Kidney (tissue), 14 donors: ENCODE measurements around the gene SLCO4A1. TPM values are rescaled to one million over a fixed set of nuclear protein-coding genes. Genes with fewer than 3 reads are reported as not detected.

Experiments used
- DNase-seq, 5 donors: peaks; one replicate each; pipeline ENCODE4 v3.0.0-alpha.2; 2013 to 2020
- FAIRE-seq: peaks from 2 replicates; lab custom pipeline; 2012; peaks lifted over from hg19 to GRCh38; lab: Jason Lieb, UNC
- H3K27ac ChIP-seq, 2 donors: one replicate each; pipeline ENCODE4 v1.7.0; 2013; ENCODE audit warnings: low read depth in 2 of 2, low read length in 2 of 2, inconsistent platforms in 1 of 2
- H3K27me3 ChIP-seq: one replicate; pipeline ENCODE4 v1.7.1; 2013; ENCODE audit warnings: low read length, inconsistent platforms; ENCODE audit not compliant: control insufficient read depth, insufficient read depth
- H3K36me3 ChIP-seq, 3 donors: one replicate each; pipeline versions ENCODE4 v1.7.0 to v1.7.1; 2013; ENCODE audit warnings: low read length in 3 of 3, control low read depth in 1 of 3, inconsistent platforms in 1 of 3; ENCODE audit not compliant: insufficient read depth in 3 of 3, control insufficient read depth in 2 of 3
- H3K4me1 ChIP-seq, 3 donors: one replicate each; pipeline versions ENCODE4 v1.7.0 to v1.7.1; 2013; ENCODE audit warnings: low read length in 3 of 3, inconsistent platforms in 1 of 3, low read depth in 1 of 3; ENCODE audit not compliant: control insufficient read depth in 2 of 3, insufficient read depth in 2 of 3
- H3K4me3 ChIP-seq, 3 donors: one replicate each; pipeline versions ENCODE4 v1.7.0 to v1.8.1; 2013; ENCODE audit warnings: low read length in 3 of 3, control low read depth in 1 of 3, inconsistent platforms in 1 of 3
- H3K9ac ChIP-seq, 3 donors: one replicate each; pipeline versions ENCODE4 v1.7.0 to v1.7.1; 2013; ENCODE audit warnings: low read length in 3 of 3, control low read depth in 1 of 3, inconsistent platforms in 1 of 3
- H3K9me3 ChIP-seq, 3 donors: one replicate each; pipeline versions ENCODE4 v1.7.0 to v1.7.1; 2013; ENCODE audit warnings: low read length in 3 of 3, control low read depth in 1 of 3, inconsistent platforms in 1 of 3; ENCODE audit not compliant: control insufficient read depth in 2 of 3, insufficient read depth in 1 of 3
- intact Hi-C: fragments of 100-400 bp; cut with DNase I; formaldehyde crosslinking; loops from one replicate; pipeline ENCODE4 v1.11.1; 2022
- polyA plus RNA-seq: library from polyadenylated mRNA; stranded (reverse); fragments of 350-450 nt; fragmentation: Illumina TruSeq; extraction: RNeasy Lipid Tissue Mini Kit (QIAGEN cat#74804); gene quantifications from one replicate; pipeline ENCODE4 v1.2.3, GENCODE V29; 2014; ENCODE audit warnings: low read depth, low replicate concordance; ENCODE audit not compliant: insufficient read depth
- total RNA-seq: library from RNA; stranded (reverse); fragmentation: NEBNext Ultra II Directional; extraction: Animal tissue kit (Norgen Biotek cat#: 25700); gene quantifications from one replicate; pipeline ENCODE4 v1.2.1, GENCODE V29; 2021
- TF ChIP-seq, protein P1 (sequence below): IDR thresholded peaks from 3 replicates; pipeline ENCODE4 v1.5.1; 2012; ENCODE audit warnings: mild to moderate bottlenecking, moderate library complexity, borderline replicate concordance; ENCODE audit not compliant: insufficient read depth; ENCODE audit errors: extremely low read depth
- donor health status: control.
- donor health status: control.
- donor health status: control.
- donor health status: control.
- donor health status: control.
- donor health status: DM: yes; HTN: yes; CAD: no.
- donor health status: Normal renal cell carcinoma (clear cell type).

The SLCO4A1 gene
- total and polyA plus RNA-seq, 2 donors from 2014 or later: 12.4 to 80.3 TPM

DNA sequence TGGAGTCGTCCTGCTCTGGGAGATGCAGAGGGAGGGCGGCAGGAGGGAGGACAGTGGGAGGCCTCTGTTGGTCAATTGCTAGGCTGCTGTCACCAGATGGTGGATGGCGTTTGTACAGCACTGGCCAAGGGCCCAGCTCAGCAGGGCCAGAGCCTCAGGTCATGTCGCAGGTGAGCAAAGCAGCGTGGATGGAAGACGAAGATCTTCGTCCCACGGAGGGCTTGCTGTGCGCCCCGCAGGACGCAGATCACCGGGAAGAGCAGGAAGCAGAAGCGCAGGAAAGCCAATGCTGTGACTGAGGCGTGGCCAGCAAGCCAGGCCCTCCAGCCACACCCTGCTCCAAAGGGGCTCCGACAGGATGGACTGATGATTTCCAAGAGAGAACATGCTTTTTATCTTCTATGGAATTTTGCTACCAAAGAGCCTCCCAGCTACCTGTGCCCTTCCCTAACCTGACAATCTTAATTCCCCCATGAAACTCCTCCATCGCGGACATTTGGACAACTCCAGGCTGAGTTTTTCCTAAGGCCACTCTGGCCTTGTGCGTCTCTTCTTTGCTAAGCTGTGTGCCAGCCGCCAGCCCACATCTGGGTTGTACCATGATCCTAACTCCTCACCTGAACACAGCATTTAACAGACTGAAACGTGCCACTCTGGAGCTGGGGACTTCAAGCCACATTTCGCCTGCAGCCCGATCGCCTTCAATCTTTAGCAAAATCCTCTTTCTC, 3.5 kb upstream of the SLCO4A1 start:
- no peak overlapping the region for H3K4me3 ChIP-seq
- no peak for FAIRE-seq
- peaks cover 0 to 16% (median 10%) of the 10 kb centered on the region in 3 donors for H3K4me1 ChIP-seq
- no peak overlapping the region for H3K9ac ChIP-seq
- H3K27ac ChIP-seq: no peak overlapping the region
- no peaks in the 10 kb centered on the region for H3K9me3 ChIP-seq
- intact Hi-C loops: no loop called here
- no peak for DNase-seq
- peaks cover 3% of the 10 kb centered on the region for H3K27me3 ChIP-seq
- H3K36me3 ChIP-seq: no peaks in the 10 kb centered on the region
- TF ChIP-seq, protein P1, sequence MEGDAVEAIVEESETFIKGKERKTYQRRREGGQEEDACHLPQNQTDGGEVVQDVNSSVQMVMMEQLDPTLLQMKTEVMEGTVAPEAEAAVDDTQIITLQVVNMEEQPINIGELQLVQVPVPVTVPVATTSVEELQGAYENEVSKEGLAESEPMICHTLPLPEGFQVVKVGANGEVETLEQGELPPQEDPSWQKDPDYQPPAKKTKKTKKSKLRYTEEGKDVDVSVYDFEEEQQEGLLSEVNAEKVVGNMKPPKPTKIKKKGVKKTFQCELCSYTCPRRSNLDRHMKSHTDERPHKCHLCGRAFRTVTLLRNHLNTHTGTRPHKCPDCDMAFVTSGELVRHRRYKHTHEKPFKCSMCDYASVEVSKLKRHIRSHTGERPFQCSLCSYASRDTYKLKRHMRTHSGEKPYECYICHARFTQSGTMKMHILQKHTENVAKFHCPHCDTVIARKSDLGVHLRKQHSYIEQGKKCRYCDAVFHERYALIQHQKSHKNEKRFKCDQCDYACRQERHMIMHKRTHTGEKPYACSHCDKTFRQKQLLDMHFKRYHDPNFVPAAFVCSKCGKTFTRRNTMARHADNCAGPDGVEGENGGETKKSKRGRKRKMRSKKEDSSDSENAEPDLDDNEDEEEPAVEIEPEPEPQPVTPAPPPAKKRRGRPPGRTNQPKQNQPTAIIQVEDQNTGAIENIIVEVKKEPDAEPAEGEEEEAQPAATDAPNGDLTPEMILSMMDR: no peak

DNA sequence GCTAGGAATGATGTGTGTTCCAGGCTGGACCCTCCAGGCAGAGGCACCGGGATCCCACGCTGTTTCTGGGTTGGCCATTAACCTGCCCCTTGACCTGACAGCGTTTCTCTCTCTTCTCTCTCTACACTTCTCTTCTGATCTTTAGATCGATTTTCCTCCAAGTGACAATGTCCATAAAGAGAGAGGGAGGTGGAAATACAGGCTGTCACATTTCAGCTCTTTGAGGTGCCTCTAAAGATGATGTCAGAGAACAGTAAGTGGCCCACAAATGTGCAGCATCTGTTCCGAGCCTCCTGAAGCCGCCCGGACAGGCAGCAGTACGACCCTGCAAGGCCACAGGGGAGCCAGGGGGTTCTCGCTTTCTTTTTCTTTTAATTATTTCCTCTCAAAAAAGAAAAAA, 2.5 kb upstream of the SLCO4A1 start:
- intact Hi-C loops: no loop called here
- no peak for FAIRE-seq
- no peak overlapping the region for H3K9ac ChIP-seq

DNA sequence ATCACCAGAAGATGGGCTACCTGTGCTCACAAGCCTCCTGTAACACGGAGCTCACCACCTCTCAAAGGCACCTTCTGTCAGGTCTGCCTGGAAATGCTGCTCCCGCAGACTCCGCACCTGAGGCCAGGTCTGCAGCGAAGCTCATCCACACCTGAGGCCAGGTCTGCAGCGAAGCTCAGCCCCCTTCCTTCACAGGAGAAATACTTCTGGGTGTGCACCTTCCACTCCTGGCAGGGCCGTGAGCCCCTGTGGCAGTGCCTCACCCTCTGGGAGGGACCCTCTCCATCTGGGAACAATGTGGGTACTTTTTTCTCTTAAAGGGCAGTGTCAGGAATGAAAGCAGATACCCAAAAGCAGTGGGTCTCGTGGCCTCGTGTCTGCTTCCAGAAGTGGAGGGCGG, 1.4 kb upstream of the SLCO4A1 start:
- no peak for FAIRE-seq
- Histone ChIP-seq H3K36me3 (no peaks in the 10 kb centered on the region), H3K27me3 (peaks cover 3% of the 10 kb centered on the region)

More for the DNA sequence above, 2.5 kb upstream of the SLCO4A1 start:
- peaks cover 3% of the 10 kb centered on the region for H3K27me3 ChIP-seq
- no peak overlapping the region for H3K27ac ChIP-seq
- no peak for DNase-seq
- TF ChIP-seq, protein P1: no peak
- H3K4me3 ChIP-seq: no peak overlapping the region
- no peaks in the 10 kb centered on the region for H3K9me3 ChIP-seq
- H3K36me3 ChIP-seq: no peaks in the 10 kb centered on the region
- H3K4me1 ChIP-seq: peaks cover 0 to 21% (median 18%) of the 10 kb centered on the region in 3 donors

More for the DNA sequence above, 1.4 kb upstream of the SLCO4A1 start:
- no peaks in the 10 kb centered on the region for H3K9me3 ChIP-seq
- no peak overlapping the region for H3K9ac ChIP-seq
- no peak for DNase-seq
- TF ChIP-seq, protein P1: no peak
- H3K27ac ChIP-seq: no peak overlapping the region
- H3K4me1 ChIP-seq: peaks cover 0 to 24% (median 18%) of the 10 kb centered on the region in 3 donors
- intact Hi-C loops: no loop called here
- H3K4me3 ChIP-seq: no peak overlapping the region
